OCI-LY3 (cell line): ENCODE results near the gene DNAJC18.

ENCODE experiments used
- CTCF ChIP-seq: fragments of 200-600, 300-600 bp; sonication (generic); IDR thresholded peaks from 2 replicates; pipeline ENCODE4 v1.5.1; 2014; ENCODE audit warnings: antibody characterized with exemption, low read length, low read depth
- EZH2phosphoT487 ChIP-seq: fragments of 200-600 bp; shearing (Covaris generic); IDR thresholded peaks from 2 replicates; pipeline ENCODE4 v1.6.1; 2018; ENCODE audit warnings: antibody characterized with exemption, mixed run types, low read depth

- TF ChIP-seq CTCF = no peak
- TF ChIP-seq EZH2phosphoT487 = no peak
These were observed 61.1 kb downstream of the DNAJC18 start for GRCh38 chr5:139378101-139378825.
